ENCODE measurements around the gene SLC38A3. TPM values are rescaled to one million over a fixed set of nuclear protein-coding genes. Genes with fewer than 3 reads are reported as not detected.
"Not testable (repeated sequence)": the region's sequence is repeated elsewhere in the genome, so short reads cannot be mapped to it uniquely, and the experiment has no call there.

The SLC38A3 gene
- total RNA-seq, 2 experiments from 2014 or later = not detected

DNA sequence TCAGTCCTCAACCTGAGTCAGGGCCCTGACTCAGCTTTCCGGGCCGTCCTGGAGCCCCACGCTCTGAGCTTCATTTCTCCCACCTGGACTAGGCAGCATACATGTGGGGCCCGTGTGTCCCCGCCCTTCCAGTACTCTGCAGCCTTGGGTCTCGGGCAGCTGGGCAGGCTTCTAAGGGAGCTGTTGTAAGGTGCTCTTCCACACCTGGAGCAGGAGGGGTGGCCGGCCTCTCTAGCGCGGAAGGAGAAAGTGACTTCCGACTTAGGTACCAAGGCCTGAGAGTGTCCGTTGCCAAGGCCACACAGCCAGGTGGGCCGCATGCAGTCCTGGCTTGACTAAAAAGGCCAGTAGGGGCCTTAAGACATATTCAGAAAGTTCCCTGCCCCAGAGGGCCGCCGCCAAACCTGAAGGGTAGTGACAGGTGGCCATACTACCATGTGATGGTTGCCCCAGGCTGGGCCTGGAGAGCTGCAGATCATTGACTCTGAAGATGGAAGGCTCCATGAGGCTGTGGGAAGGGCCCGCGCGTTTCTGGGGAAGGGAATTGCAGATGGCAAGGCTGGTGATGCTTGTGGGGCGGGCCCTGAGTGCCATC lies 54.5 kb downstream of the SLC38A3 start:
- Mint-ChIP-seq H3K36me3 (peaks cover 34% of the 10 kb centered on the region), H3K27ac (peak overlapping the region; percentile 67), H3K4me1 (peaks cover 9% of the 10 kb centered on the region), H3K9me3 (ENCODE audit: low read depth) (no peaks in the 10 kb centered on the region), H3K4me3 (peak overlapping the region; percentile 47), H3K27me3 (no peaks in the 10 kb centered on the region)
- no peak for ATAC-seq
- DNase-seq = no peak
- CTCF ChIA-PET = interaction anchor here (0.7 to 6.6 kb wide), 28 partner anchors 8 to 324 kb away, joined by 3 to 72 read pairs (median 6); partner anchors contain the start of genes GNAI2, GNAT1, HYAL3 and NAA80

- DNase-seq (peak; percentile 91), ATAC-seq (peak; percentile 97)
- H3K4me3 Mint-ChIP-seq = peak overlapping the region; percentile 47
- H3K4me1 Mint-ChIP-seq = peaks cover 7% of the 10 kb centered on the region
- H3K36me3 Mint-ChIP-seq = peaks cover 29% of the 10 kb centered on the region
- no peaks in the 10 kb centered on the region for H3K27me3 Mint-ChIP-seq
- H3K27ac Mint-ChIP-seq = peak overlapping the region; percentile 32
- no peaks in the 10 kb centered on the region for H3K9me3 Mint-ChIP-seq (ENCODE audit: low read depth)
- CTCF ChIA-PET = interaction anchor here (0.6 to 6.6 kb wide), 28 partner anchors 9 to 325 kb away, joined by 3 to 72 read pairs (median 6); partner anchors contain the start of genes GNAI2, GNAT1, HYAL3 and NAA80
These were observed 55.2 kb downstream of the SLC38A3 start for GRCh38 chr3:50260027-50260941.

DNA sequence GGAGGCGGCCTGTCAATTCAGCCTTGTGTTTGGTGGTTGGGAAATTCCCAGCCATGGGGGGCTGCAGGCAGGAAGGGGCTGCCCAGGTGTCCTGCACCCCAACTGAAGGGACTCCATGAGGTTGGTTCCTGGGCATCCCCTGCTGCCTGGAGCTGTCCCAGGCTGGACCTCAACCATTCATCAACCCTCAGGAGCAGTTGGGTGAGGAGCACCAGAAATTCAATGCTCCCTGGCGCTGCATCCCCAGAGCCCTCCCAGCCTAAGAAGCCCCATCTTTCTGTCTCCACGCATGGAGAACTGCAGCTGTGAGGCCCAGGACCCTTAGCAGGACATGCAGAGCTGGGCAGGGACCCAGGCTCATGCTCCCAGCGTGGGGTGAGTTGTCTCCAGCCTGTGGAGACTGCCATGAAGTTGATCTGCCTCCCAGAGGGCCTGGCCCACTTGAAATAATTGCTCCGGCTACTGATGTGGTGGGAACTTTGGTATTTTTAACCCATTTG lies 55.9 kb downstream of the SLC38A3 start:
- no peak overlapping the region for H3K4me3 Mint-ChIP-seq
- peaks cover 4% of the 10 kb centered on the region for H3K27me3 Mint-ChIP-seq
- DNase-seq (no peak), ATAC-seq (no peak)
- H3K4me1 Mint-ChIP-seq = peaks cover 7% of the 10 kb centered on the region
- no peak overlapping the region for H3K27ac Mint-ChIP-seq
- CTCF ChIA-PET = interaction anchor here (0.9 to 4.3 kb wide), 13 partner anchors 9 to 76 kb away, joined by 3 to 63 read pairs (median 7); no protein-coding TSS in a partner anchor
- peaks cover 27% of the 10 kb centered on the region for H3K36me3 Mint-ChIP-seq
- no peaks in the 10 kb centered on the region for H3K9me3 Mint-ChIP-seq (ENCODE audit: low read depth)

DNA sequence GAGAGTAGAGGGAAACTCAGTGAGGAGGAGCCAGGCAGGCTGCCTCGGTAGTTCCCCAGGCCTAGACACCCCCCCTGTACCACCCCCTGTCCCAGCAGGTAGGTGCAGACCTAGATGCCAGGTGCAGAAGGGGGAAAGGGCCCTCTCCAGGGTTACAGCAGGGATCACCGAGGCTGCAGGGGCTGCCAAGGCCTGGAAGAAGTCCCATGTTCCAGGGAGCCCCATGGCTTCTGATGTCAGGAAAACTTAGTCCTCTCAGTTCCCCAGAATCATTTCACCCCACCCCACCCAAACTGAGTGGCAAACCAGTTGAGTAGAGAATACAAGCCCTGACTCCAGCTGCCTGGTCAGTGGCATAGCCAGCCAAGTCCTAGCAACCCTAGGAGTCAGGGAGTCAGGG lies 56.4 kb downstream of the SLC38A3 start:
- H3K36me3 Mint-ChIP-seq = peaks cover 22% of the 10 kb centered on the region
- peaks cover 8% of the 10 kb centered on the region for H3K27me3 Mint-ChIP-seq
- ATAC-seq (no peak), DNase-seq (no peak)
- H3K4me3 Mint-ChIP-seq = no peak overlapping the region
- no peak overlapping the region for H3K27ac Mint-ChIP-seq
- H3K9me3 Mint-ChIP-seq (ENCODE audit: low read depth) = no peaks in the 10 kb centered on the region
- CTCF ChIA-PET = interaction anchor here (0.9 to 4.3 kb wide), 9 partner anchors 10 to 75 kb away, joined by 3 to 63 read pairs (median 7); partner anchors contain the start of gene GNAI2
- H3K4me1 Mint-ChIP-seq = peaks cover 7% of the 10 kb centered on the region

DNA sequence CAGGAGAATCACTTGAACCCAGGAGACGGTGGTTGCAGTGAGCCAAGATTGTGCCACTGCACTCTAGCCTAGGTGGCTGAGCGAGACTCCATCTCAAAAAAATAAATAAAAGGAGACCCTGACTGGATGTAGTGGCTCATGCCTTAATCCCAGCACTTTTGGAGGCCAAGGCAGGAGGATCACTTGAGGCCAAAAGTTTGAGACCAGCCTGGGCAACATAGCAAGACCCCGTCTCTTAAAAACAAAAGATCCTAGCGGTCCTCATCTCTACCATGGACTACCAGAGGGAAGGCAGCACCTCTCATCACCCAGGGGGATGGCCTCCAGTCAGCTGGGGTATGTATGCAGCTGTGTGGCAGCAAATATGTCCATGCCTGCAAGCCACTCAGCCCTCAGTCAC lies 57.1 kb downstream of the SLC38A3 start:
- CTCF ChIA-PET = interaction anchor here (1.3 to 4.3 kb wide), 3 partner anchors 9 to 27 kb away, joined by 3 to 33 read pairs (median 7); partner anchors contain the start of gene GNAI2
- H3K9me3 Mint-ChIP-seq (ENCODE audit: low read depth); ATAC-seq; H3K4me3 Mint-ChIP-seq; H3K27ac Mint-ChIP-seq; H3K4me1 Mint-ChIP-seq; DNase-seq: not testable (repeated sequence)
- Mint-ChIP-seq H3K36me3 (peaks cover 15% of the 10 kb centered on the region), H3K27me3 (peaks cover 15% of the 10 kb centered on the region)

DNA sequence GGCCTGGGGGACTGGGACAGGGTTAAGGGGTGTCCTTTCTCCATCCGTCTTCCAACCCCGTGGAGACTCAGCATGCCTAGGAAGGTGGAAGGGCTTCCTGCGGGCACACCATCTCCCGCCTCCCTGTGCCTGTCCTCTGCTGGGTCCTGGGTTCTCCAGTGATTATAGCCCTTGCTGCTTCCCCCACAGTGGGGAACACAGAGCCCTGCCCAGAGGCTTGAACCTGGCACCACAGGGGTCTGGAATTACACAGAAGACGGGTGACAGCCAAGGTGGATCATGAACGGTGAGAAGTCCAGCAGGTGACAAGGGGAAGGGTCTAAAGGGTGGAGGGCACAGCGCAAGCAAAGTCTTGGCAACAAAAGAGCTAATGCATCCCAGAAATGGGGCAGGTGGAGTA lies 57.7 kb downstream of the SLC38A3 start:
- Mint-ChIP-seq H3K36me3 (peaks cover 9% of the 10 kb centered on the region), H3K9me3 (ENCODE audit: low read depth) (no peaks in the 10 kb centered on the region), H3K4me1 (peaks cover 7% of the 10 kb centered on the region), H3K27ac (no peak overlapping the region), H3K27me3 (peaks cover 20% of the 10 kb centered on the region), H3K4me3 (no peak overlapping the region)
- DNase-seq = no peak
- CTCF ChIA-PET = interaction anchor here (0.7 to 2.4 kb wide), 8 partner anchors 9 to 700 kb away, joined by 3 to 14 read pairs (median 5); partner anchors contain the start of gene GNAI2
- no peak for ATAC-seq

GRCh38 chr3:50263478-50264382 lies 58.7 kb downstream of the SLC38A3 start:
- no peak for ATAC-seq
- Mint-ChIP-seq H3K27me3 (peaks cover 28% of the 10 kb centered on the region), H3K4me3 (no peak overlapping the region), H3K36me3 (peaks cover 2% of the 10 kb centered on the region), H3K4me1 (peaks cover 7% of the 10 kb centered on the region), H3K27ac (no peak overlapping the region), H3K9me3 (ENCODE audit: low read depth) (no peaks in the 10 kb centered on the region)
- CTCF ChIA-PET = interaction anchor here (0.7 to 2.4 kb wide), 9 partner anchors 8 to 701 kb away, joined by 3 to 14 read pairs (median 4); no protein-coding TSS in a partner anchor
- DNase-seq = no peak

DNA sequence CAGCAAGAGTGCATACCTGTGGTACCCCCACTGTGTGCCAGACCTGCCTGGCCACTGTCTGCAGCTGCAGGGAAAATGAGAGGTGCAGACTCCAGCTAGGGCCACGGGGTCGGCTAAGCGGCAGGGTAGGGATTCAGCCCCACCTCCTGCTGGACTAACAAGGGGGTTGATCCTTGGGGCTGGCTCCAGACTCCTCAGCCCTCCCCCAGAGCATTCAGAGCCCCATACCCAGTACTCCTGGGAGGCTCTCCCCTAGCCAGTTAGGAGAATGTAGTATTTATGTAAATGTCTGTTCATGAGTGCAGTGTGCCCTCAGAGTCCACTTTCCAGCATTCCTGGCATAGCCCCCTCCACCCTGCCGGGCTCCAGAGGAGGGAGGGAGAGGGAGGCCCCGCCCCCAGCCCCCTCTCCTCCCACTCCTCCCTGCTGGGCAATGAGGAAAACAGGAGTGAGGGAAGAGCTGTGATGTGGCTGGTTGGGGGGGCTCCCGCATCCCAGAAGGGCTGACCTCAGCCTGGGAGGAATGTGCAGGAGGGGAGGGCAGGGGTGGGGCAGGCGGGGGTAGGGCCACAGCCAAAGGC lies 59.4 kb downstream of the SLC38A3 start:
- Mint-ChIP-seq H3K9me3 (ENCODE audit: low read depth) (no peaks in the 10 kb centered on the region), H3K4me3 (no peak overlapping the region), H3K27me3 (peaks cover 30% of the 10 kb centered on the region), H3K4me1 (peaks cover 7% of the 10 kb centered on the region), H3K36me3 (no peaks in the 10 kb centered on the region), H3K27ac (no peak overlapping the region)
- ATAC-seq = no peak
- DNase-seq = no peak
- CTCF ChIA-PET = interaction anchor here (0.7 to 2.4 kb wide), 8 partner anchors 10 to 72 kb away, joined by 3 to 14 read pairs (median 5); no protein-coding TSS in a partner anchor

- Mint-ChIP-seq H3K36me3 (no peaks in the 10 kb centered on the region), H3K4me1 (peaks cover 3% of the 10 kb centered on the region), H3K27me3 (peaks cover 30% of the 10 kb centered on the region), H3K27ac (no peak overlapping the region), H3K4me3 (no peak overlapping the region), H3K9me3 (ENCODE audit: low read depth) (no peaks in the 10 kb centered on the region)
- no peak for DNase-seq
- ATAC-seq = no peak
- CTCF ChIA-PET = interaction anchor here (0.7 to 2.4 kb wide), 4 partner anchors 10 to 39 kb away, joined by 3 to 14 read pairs (median 6); partner anchors contain the start of gene LSMEM2
These were observed 60.0 kb downstream of the SLC38A3 start for GRCh38 chr3:50264964-50265485.

DNA sequence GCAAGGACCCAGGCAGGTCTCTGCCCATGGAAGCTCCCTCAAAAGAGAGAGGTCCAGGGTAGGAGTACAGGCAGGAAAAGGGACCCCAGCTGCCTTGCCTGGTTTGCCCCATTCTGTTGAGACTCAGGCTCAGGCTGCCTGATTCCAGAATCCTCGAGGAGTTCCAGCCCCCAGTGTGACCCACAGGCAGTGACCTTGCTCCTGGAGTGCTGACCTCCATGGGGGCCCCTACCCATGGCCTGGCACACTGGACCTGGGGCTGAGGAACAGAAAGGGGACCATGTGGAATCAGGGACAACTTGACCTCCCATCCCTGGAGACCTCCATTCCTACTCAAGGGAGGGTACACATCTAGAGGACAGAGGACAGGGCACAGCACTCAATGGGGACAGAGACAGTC lies 60.5 kb downstream of the SLC38A3 start:
- no peak overlapping the region for H3K27ac Mint-ChIP-seq
- no peaks in the 10 kb centered on the region for H3K9me3 Mint-ChIP-seq (ENCODE audit: low read depth)
- CTCF ChIA-PET = interaction anchor here (0.7 to 7.4 kb wide), 3 partner anchors 13 to 71 kb away, joined by 3 to 58 read pairs (median 3); partner anchors contain the start of gene LSMEM2
- peaks cover 2% of the 10 kb centered on the region for H3K4me1 Mint-ChIP-seq
- DNase-seq = no peak
- no peak for ATAC-seq
- peaks cover 30% of the 10 kb centered on the region for H3K27me3 Mint-ChIP-seq
- no peak overlapping the region for H3K4me3 Mint-ChIP-seq
- no peaks in the 10 kb centered on the region for H3K36me3 Mint-ChIP-seq

GRCh38 chr3:50266017-50266416 lies 60.9 kb downstream of the SLC38A3 start:
- H3K4me3 Mint-ChIP-seq = no peak overlapping the region
- peaks cover 2% of the 10 kb centered on the region for H3K4me1 Mint-ChIP-seq
- no peaks in the 10 kb centered on the region for H3K36me3 Mint-ChIP-seq
- no peaks in the 10 kb centered on the region for H3K9me3 Mint-ChIP-seq (ENCODE audit: low read depth)
- peaks cover 30% of the 10 kb centered on the region for H3K27me3 Mint-ChIP-seq
- no peak for DNase-seq
- CTCF ChIA-PET = interaction anchor here (1.0 to 7.4 kb wide), 5 partner anchors 13 to 72 kb away, joined by 3 to 58 read pairs (median 5); partner anchors contain the start of genes IFRD2 and LSMEM2
- no peak overlapping the region for H3K27ac Mint-ChIP-seq
- no peak for ATAC-seq

DNA sequence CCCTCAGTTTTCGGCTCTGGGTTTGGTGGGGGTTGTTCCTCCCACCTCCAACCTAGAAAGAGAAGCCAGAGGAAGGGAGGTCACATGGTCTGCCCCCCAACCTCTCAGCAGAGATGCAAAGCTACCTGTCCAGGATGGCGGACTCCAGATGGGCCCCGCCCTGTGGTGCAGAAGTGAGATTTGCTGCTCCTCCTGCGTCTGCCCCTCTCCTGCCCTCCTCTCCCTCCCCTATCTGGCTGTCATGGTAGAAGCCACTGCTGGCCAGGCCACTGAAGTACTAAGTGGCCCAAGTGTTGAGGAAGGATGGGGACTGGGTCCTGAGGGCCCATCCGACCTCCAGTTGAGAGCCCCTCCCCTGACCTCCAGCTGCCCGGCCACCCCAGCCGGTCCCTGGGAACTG lies 61.8 kb downstream of the SLC38A3 start:
- Mint-ChIP-seq H3K27ac (no peak overlapping the region), H3K4me1 (peaks cover 3% of the 10 kb centered on the region), H3K4me3 (no peak overlapping the region), H3K9me3 (ENCODE audit: low read depth) (no peaks in the 10 kb centered on the region), H3K27me3 (peaks cover 30% of the 10 kb centered on the region), H3K36me3 (no peaks in the 10 kb centered on the region)
- ATAC-seq (no peak), DNase-seq (no peak)
- CTCF ChIA-PET = interaction anchor here (1.0 to 7.4 kb wide), 4 partner anchors 25 to 72 kb away, joined by 4 to 58 read pairs (median 10); partner anchors contain the start of gene IFRD2

Measured in activated CD8-positive, alpha-beta memory T cell treated with anti-CD3 and anti-CD28 coated beads, Interleukin-2, amount 10 ng/mL, durations not matched to agents 7 days and 5 days (primary cell).